HG03342 (cell line): ENCODE results near the gene RAB11FIP4.

ENCODE experiments used
- ATAC-seq: cut with Tn5 transposase; IDR thresholded peaks from one replicate; pipeline ENCODE4 v1.9.1; 2021; ENCODE audit warnings: mild to moderate bottlenecking, moderate library complexity; ENCODE audit not compliant: unreplicated experiment

RAB11FIP4 gene

DNA sequence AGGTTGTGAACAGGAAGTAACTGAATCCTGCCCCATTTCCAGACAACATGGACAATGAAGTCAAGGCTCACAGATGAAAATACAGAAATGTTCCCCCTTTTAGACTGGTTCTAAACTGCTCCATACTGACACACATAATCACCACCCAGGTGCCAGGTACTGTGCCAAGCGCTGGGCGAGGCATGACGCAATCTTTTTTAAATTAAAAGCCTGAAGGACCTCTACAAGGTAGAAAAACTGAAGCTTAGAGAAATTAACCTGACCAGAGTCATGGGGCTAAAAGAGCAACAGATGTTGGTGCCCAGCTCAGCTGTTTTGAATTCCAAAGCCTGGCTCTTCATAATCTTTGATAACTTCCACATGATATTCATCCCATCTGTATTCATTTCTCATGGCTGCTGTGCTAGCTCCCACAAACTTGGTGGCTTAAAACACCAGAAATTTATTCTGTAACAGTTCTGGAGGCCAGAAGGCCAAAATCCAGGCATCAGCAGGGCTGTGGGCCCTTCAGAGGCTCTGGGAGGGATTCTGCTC lies 4.9 kb upstream of the RAB11FIP4 start:
- no peak for ATAC-seq

DNA sequence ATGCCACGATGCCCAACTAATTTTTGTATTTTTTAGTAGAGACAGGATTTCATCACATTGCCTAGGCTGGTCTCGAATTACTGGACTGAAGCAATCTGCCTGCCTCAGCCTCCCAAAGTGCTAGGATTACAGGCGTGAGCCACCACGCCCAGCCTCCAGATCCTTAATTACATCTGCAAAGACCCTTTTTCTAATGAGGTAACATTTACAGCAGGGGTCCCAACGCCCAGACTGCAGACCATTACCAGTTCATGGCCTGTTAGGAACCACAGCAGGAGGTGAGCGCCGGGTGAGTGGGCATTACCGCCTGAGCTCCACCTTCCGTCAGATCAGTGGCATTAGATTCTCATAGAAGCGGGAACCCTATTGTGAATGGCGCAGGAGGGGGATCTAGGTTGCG lies 4.0 kb upstream of the RAB11FIP4 start:
- no peak for ATAC-seq

DNA sequence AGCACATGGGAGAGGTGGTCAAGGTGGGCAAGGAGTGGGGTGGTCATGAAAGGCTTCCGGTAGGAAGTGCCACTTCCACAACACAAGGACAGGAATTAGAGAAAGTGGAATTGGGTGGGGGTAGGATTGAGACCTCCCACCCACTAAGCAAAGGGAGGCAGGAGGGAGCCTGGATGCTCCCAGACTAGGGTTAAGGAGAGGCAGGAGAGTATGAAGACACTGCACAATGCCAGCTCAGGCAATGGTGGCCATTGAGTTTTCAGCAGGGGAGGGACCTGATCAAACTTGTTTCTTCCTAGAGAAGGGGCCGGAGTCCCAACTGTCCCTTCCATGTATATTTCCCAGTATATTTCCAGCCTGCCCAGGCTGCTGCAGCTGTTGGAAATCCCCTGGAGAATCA lies 3.1 kb upstream of the RAB11FIP4 start:
- ATAC-seq, result no peak

GRCh38 chr17:31388770-31389656 lies 2.5 kb upstream of the RAB11FIP4 start:
- no peak for ATAC-seq

- no peak for ATAC-seq
Measured at GRCh38 chr17:31389657-31390381, 1.7 kb upstream of the RAB11FIP4 start.

GRCh38 chr17:31390426-31390747 lies 1.1 kb upstream of the RAB11FIP4 start:
- no peak for ATAC-seq

DNA sequence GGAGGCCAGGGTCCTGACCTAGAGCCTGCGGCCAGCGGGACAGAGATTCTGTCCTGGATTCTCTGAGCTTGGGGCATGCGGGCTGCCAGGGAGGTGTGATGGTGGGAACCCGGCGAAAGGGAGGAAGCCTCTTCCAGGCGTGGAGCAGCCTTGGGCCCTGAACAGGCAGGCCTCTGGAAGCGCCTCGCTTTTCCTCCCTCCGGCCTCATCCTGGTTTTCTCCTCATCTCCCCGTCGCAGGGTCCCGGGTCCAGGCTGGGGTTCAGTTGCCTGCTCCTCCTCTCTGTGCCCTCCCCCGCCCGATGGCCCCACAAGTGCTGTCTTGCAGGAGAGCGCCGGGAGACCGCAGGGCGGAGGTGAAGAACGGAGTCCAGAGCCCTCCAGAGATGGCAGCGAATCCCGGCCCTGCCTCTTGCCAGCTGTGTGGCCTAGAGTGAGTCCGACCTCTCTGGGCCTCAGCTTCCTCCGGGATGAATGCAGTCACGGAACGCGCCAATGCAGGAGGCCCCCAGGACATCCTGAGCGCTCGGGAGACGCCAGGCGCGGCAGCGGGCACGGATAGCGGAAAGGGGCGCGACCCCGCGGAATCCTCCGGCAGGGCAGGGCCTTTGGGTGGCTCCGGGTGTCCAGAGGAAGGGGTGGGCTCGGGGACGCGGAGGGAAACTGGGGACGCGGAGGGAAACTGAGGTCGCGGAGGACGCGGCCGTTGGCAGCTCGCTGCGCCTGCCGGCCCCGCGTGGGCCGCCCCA lies 553 bp upstream of the RAB11FIP4 start:
- ATAC-seq, result no peak

DNA sequence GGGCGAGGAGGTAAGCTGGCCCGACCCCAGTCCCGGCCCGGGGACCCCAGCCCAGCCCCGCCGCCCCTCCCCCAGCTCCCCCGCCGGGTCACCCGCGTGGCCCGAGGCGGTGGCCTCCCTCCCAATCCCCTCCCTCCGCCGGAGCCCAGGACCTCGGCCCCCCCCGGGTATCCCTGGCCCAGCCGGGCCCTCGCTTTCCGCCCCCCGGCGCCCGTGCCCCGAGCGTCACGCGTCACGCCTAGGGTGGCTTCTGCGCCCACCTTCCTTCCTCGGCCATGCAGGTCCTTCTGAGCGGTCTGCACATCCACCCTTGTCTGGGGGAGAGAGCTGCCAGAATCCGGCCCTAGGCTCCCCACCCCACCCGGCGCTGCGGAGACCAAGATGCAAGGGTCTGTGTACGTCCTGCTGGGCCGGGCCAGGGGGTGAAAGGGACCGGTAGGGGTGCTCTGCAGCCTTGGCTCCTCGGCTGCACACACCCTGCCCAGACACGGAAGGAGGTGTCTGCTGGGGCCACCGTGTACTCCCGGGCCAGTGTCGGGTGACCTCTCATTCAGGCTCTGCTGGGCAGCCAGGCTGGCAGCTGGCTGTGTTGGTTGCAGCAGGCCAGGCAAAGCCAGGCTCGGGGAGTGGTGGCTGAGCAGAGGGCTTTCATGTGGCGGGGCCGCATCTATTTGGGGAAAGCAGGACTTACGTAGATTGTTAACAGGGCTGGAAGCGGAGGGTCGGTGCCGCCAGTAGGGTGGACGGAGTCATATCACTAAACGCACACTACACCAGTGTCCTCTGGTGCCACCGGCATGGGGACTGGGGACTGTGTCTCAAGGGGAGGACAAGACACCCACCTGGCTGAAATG lies 754 bp downstream of the RAB11FIP4 start:
- ATAC-seq, result no peak

- no peak for ATAC-seq
Measured at GRCh38 chr17:31392856-31393748, 1.6 kb downstream of the RAB11FIP4 start.

DNA sequence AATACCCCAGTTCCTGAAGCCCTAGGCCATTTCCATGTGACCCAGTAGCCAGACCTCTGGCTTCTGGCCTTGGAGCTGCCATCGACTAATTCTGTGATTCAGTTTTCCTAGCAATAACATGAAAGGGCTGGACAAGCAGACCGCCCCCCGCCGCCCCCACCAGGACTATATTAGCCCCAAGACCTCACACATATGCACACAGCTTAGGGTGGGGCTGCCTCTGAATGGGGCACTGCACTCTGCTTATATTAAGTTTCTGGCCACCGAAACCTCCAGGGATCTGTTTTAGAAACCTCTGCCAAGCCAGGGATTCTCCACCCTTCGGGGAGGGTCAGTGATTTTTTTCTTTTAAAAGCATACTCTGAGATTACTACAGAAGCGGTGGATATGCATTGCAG lies 2.3 kb downstream of the RAB11FIP4 start:
- ATAC-seq, result no peak

GRCh38 chr17:31394544-31394943 lies 3.1 kb downstream of the RAB11FIP4 start:
- ATAC-seq, result no peak

DNA sequence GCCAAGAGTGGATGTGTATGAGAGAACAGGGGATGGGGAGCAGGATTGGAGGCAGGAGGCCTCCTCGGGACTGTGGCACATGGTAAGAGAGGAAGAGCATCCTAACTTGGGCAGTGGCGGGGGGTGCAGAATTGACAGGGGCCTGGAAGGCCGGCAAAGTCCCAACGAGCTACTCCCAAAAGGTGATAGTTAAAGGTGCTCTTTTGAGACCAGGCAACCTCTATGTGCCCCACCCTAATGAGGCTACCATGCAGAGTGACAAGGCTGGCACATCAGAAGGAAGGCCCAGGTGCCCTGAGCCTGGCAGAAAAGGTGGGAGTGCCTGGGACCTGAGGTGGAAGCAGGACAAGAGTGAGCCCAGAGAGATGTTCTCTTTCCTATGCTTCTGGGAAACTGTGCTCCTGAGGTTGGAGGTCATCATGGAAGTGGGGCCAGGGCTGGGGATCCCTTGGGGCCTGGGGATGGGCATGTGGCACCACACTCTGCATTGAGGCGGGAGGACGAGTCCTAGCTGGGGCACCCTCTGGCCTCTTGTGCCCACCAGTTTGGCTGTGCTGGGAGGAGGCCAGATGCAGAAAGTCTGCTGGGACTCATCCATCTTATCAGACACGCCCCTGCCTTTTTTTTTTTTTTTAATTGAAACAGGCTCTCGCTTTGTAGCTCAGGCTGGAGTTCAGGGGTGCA lies 5.9 kb downstream of the RAB11FIP4 start:
- ATAC-seq, result no peak

DNA sequence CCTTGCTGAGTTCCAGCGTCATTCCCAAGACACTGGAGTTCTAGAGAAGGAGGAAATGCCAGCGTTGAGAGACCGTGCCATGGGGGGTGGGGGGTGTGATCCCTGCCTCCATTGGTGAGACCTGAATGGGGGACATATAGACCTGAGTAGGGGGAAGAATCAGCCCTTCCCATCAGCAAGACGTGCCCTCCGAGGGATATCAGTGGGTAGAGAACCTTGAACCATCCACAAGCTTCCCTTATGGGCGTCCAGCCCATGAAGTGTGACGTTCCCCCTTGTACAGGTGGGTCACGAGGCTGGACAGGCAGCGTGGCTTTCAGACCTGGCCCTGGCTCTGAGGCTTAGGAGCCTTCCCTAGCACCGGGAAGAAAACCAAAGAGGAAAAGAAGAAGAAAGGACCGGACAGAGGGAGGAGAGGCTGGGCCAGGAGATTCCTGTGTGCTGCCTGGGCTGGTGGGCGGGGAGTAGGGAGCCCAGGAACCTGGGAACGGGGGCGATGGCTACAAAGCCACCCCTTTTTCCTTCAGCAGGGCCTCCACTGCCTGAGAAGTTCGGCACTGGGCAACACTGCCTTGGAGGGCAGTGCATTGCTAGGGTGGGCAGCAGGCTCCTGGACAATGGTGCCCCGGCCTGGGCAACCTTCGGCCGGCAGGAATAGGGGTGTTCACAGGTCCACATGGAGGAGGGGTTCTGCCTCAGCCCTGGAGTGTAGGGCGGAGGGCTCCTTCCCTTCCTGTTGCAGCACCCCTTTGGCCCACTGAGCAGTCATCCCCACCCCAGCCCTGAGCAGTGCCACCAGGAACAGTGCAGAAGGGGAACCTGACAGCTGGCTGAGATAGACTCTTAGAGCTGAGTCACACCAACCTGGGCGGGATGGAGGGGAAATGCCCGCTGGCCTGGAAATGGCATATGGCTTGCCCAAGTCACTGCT lies 7.2 kb downstream of the RAB11FIP4 start:
- no peak for ATAC-seq

- ATAC-seq, result no peak
Measured at GRCh38 chr17:31400481-31400950, 9.0 kb downstream of the RAB11FIP4 start.

DNA sequence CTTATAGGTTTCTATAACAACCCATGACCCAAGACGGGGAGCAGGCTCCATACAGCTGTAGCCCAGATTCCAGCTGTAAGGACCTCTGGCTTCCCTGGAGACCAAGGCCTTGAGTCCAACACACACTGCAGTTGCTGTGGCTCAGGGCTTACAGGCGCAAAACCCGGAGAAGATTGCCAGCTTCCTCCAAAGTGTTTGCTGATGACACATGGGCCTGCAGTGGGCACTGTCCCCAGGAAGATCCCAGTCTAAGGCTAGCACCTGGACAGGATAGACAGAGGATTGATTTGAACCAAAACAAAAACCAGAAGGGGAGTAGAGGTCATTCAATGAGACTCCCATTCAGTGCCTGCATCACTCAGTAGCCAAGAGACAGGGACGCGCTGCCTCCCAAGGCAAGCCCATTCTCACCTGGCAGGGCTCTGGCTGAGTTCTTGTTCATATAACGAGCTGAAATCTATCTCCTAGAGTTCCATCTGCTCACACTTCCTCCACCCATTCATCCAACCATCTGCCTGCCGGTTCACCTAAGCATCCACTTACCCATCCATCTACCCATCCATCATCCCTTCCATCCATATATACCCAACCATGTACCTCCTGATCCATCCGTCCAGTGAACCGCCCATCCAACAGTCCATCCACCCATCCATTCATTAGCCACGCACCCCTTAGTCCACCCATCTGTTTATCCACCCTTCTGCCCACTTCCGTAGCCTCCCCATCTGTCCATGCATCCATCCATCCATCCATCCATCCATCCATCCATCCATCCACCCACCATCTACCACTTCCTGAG lies 10.2 kb downstream of the RAB11FIP4 start:
- no peak for ATAC-seq

GRCh38 chr17:31404028-31404949 lies 12.8 kb downstream of the RAB11FIP4 start:
- no peak for ATAC-seq
